HepG2 (cell line): ENCODE data around the gene SORL1-AS1.

Experiments
- ADNP ChIP-seq: sonication (generic); formaldehyde crosslinking; IDR thresholded peaks from 2 replicates; pipeline ENCODE4 v1.4.0; 2020; ENCODE audit warnings: missing genetic modification reagents
- ARID2 ChIP-seq: sonication (generic); formaldehyde crosslinking; IDR thresholded peaks from 2 replicates; pipeline ENCODE4 v1.8.1; 2022; ENCODE audit warnings: mild to moderate bottlenecking, missing genetic modification reagents, borderline replicate concordance
- GTF3A ChIP-seq: sonication (generic); formaldehyde crosslinking; conservative IDR thresholded peaks from 2 replicates; pipeline ENCODE4 v1.4.0; 2020; ENCODE audit warnings: mild to moderate bottlenecking, missing genetic modification reagents
- HNRNPUL1 ChIP-seq: fragments of 200-400 bp; formaldehyde crosslinking; IDR thresholded peaks from 2 replicates; pipeline ENCODE4 v1.6.1; 2017; ENCODE audit warnings: low read depth, mild to moderate bottlenecking, low read length, moderate library complexity
- MED13 ChIP-seq: sonication (generic); formaldehyde crosslinking; IDR thresholded peaks from 2 replicates; pipeline ENCODE4 v1.5.0; 2020; ENCODE audit warnings: missing genetic modification reagents
- NKX3-1 ChIP-seq: sonication (generic); formaldehyde crosslinking; IDR thresholded peaks from 2 replicates; pipeline ENCODE4 v1.5.0; 2020; ENCODE audit warnings: missing genetic modification reagents
- NR2F2 ChIP-seq: IDR thresholded peaks from 2 replicates; pipeline ENCODE4 v1.6.1; 2012; ENCODE audit warnings: low read depth, inconsistent platforms, borderline replicate concordance
- PTBP1 ChIP-seq: fragments of 200-400 bp; formaldehyde crosslinking; IDR thresholded peaks from 2 replicates; pipeline ENCODE4 v1.6.1; 2018; ENCODE audit warnings: low read length, low read depth; ENCODE audit not compliant: poor library complexity, severe bottlenecking
- RBM39 ChIP-seq: fragments of 200-400 bp; formaldehyde crosslinking; IDR thresholded peaks from one replicate; pipeline ENCODE4 v1.6.1; 2018; ENCODE audit warnings: antibody characterized with exemption, mild to moderate bottlenecking, low read depth, low read length; ENCODE audit not compliant: poor library complexity, severe bottlenecking
- SP1 ChIP-seq, 2 experiments: fragments of 450-650 bp in 1 of 2; sonication (generic) in 1 of 2; formaldehyde crosslinking in 1 of 2; IDR thresholded peaks; 2 replicates each; pipeline versions ENCODE4 v1.4.0 to v1.6.1; 2016 to 2020; ENCODE audit warnings: missing genetic modification reagents in 1 of 2
- TBP ChIP-seq: sonication (generic); formaldehyde crosslinking; IDR thresholded peaks from 2 replicates; pipeline ENCODE4 v1.5.0; 2020; ENCODE audit warnings: missing genetic modification reagents
- TEAD2 ChIP-seq: sonication (generic); formaldehyde crosslinking; IDR thresholded peaks from 2 replicates; pipeline ENCODE4 v1.9.0; 2021; ENCODE audit warnings: missing genetic modification reagents
- ZNF224 ChIP-seq: sonication (generic); formaldehyde crosslinking; IDR thresholded peaks from 2 replicates; pipeline ENCODE4 v1.5.0; 2020; ENCODE audit warnings: mild to moderate bottlenecking, missing genetic modification reagents
- ZNF615 ChIP-seq: sonication (generic); formaldehyde crosslinking; IDR thresholded peaks from 2 replicates; pipeline ENCODE4 v1.5.0; 2020; ENCODE audit warnings: mild to moderate bottlenecking, missing genetic modification reagents, borderline replicate concordance
- ZNF75D ChIP-seq: sonication (generic); formaldehyde crosslinking; IDR thresholded peaks from 2 replicates; pipeline ENCODE4 v1.8.1; 2023; ENCODE audit warnings: missing genetic modification reagents, mild to moderate bottlenecking, borderline replicate concordance
- ZZZ3 ChIP-seq: sonication (generic); formaldehyde crosslinking; IDR thresholded peaks from 2 replicates; pipeline ENCODE4 v1.4.0; 2020; ENCODE audit warnings: missing genetic modification reagents, mild to moderate bottlenecking, borderline replicate concordance
- TF ChIP-seq, protein P1 (sequence below): sonication (generic); formaldehyde crosslinking; IDR thresholded peaks from 2 replicates; pipeline ENCODE4 v1.9.0; 2021; ENCODE audit warnings: mild to moderate bottlenecking, missing genetic modification reagents
- TF ChIP-seq, protein P2 (sequence below), 2 experiments: sonication (generic) in 1 of 2; formaldehyde crosslinking in 1 of 2; IDR thresholded peaks; 2 replicates each; pipeline versions ENCODE4 v1.4.0 to v1.6.1; 2018 to 2020; ENCODE audit warnings: missing genetic modification reagents in 2 of 2, borderline replicate concordance in 1 of 2, low read depth in 1 of 2, mild to moderate bottlenecking in 1 of 2, missing biosample characterization in 1 of 2
- TF ChIP-seq, protein P3 (sequence below): sonication (generic); formaldehyde crosslinking; IDR thresholded peaks from 2 replicates; pipeline ENCODE4 v1.4.0; 2020; ENCODE audit warnings: mild to moderate bottlenecking, missing genetic modification reagents

SORL1-AS1 gene

DNA sequence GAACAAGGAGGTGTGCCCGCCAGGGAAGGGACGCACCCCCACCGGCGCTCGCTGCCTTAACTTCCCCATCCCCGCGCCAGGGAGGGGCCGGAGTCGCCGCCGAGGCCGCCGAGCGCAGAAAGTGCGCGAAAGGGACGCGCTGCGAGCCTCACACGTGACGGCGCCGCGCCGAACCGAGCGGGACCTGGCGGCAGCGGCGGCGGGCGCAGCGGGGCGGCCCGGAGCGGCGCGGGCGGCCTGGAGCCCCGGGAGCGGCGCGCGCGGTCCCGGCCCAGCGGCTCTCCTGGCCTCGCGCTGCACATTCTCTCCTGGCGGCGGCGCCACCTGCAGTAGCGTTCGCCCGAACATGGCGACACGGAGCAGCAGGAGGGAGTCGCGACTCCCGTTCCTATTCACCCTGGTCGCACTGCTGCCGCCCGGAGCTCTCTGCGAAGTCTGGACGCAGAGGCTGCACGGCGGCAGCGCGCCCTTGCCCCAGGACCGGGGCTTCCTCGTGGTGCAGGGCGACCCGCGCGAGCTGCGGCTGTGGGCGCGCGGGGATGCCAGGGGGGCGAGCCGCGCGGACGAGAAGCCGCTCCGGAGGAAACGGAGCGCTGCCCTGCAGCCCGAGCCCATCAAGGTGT, 670 bp downstream of the SORL1-AS1 start, which contains the start of gene SORL1 (continued):
- TF ChIP-seq HNRNPUL1 (no peak), NR2F2 (no peak), ZNF615 (CRISPR knock-in tag) (no peak), PTBP1 (no peak), ZZZ3 (CRISPR knock-in tag) (no peak), MED13 (CRISPR knock-in tag) (no peak), ZNF75D (CRISPR knock-in tag) (no peak), ZNF224 (CRISPR knock-in tag) (0 out of 2 replicates have a peak, but pooled peaks have one; percentile 39), RBM39 (peak; percentile 71), GTF3A (CRISPR knock-in tag) (0 out of 2 replicates have a peak, but pooled peaks have one; percentile 62), NKX3-1 (peak; percentile 59; the same call in 1 of the 2 replicates), SP1 (IDR thresholded peaks at IDR 0.05) (no peak), SP1 (CRISPR knock-in tag; IDR thresholded peaks at IDR 0.05) (no peak), TEAD2 (CRISPR knock-in tag) (no peak), TBP (CRISPR knock-in tag) (no peak), ARID2 (CRISPR knock-in tag) (no peak), ADNP (0 out of 2 replicates have a peak, but pooled peaks have one; percentile 54)
- TF ChIP-seq, protein P1, sequence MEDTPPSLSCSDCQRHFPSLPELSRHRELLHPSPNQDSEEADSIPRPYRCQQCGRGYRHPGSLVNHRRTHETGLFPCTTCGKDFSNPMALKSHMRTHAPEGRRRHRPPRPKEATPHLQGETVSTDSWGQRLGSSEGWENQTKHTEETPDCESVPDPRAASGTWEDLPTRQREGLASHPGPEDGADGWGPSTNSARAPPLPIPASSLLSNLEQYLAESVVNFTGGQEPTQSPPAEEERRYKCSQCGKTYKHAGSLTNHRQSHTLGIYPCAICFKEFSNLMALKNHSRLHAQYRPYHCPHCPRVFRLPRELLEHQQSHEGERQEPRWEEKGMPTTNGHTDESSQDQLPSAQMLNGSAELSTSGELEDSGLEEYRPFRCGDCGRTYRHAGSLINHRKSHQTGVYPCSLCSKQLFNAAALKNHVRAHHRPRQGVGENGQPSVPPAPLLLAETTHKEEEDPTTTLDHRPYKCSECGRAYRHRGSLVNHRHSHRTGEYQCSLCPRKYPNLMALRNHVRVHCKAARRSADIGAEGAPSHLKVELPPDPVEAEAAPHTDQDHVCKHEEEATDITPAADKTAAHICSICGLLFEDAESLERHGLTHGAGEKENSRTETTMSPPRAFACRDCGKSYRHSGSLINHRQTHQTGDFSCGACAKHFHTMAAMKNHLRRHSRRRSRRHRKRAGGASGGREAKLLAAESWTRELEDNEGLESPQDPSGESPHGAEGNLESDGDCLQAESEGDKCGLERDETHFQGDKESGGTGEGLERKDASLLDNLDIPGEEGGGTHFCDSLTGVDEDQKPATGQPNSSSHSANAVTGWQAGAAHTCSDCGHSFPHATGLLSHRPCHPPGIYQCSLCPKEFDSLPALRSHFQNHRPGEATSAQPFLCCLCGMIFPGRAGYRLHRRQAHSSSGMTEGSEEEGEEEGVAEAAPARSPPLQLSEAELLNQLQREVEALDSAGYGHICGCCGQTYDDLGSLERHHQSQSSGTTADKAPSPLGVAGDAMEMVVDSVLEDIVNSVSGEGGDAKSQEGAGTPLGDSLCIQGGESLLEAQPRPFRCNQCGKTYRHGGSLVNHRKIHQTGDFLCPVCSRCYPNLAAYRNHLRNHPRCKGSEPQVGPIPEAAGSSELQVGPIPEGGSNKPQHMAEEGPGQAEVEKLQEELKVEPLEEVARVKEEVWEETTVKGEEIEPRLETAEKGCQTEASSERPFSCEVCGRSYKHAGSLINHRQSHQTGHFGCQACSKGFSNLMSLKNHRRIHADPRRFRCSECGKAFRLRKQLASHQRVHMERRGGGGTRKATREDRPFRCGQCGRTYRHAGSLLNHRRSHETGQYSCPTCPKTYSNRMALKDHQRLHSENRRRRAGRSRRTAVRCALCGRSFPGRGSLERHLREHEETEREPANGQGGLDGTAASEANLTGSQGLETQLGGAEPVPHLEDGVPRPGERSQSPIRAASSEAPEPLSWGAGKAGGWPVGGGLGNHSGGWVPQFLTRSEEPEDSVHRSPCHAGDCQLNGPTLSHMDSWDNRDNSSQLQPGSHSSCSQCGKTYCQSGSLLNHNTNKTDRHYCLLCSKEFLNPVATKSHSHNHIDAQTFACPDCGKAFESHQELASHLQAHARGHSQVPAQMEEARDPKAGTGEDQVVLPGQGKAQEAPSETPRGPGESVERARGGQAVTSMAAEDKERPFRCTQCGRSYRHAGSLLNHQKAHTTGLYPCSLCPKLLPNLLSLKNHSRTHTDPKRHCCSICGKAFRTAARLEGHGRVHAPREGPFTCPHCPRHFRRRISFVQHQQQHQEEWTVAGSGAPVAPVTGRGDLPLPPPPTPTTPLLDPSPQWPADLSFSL (CRISPR knock-in tag) = no peak
- TF ChIP-seq, protein P2, sequence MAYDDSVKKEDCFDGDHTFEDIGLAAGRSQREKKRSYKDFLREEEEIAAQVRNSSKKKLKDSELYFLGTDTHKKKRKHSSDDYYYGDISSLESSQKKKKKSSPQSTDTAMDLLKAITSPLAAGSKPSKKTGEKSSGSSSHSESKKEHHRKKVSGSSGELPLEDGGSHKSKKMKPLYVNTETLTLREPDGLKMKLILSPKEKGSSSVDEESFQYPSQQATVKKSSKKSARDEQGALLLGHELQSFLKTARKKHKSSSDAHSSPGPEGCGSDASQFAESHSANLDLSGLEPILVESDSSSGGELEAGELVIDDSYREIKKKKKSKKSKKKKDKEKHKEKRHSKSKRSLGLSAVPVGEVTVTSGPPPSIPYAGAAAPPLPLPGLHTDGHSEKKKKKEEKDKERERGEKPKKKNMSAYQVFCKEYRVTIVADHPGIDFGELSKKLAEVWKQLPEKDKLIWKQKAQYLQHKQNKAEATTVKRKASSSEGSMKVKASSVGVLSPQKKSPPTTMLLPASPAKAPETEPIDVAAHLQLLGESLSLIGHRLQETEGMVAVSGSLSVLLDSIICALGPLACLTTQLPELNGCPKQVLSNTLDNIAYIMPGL (CRISPR knock-in tag; IDR thresholded peaks at IDR 0.05; ENCODE audit: borderline replicate concordance in 1 of 2, low read depth in 1 of 2) = peak; percentile 94 to 95
- TF ChIP-seq, protein P3, sequence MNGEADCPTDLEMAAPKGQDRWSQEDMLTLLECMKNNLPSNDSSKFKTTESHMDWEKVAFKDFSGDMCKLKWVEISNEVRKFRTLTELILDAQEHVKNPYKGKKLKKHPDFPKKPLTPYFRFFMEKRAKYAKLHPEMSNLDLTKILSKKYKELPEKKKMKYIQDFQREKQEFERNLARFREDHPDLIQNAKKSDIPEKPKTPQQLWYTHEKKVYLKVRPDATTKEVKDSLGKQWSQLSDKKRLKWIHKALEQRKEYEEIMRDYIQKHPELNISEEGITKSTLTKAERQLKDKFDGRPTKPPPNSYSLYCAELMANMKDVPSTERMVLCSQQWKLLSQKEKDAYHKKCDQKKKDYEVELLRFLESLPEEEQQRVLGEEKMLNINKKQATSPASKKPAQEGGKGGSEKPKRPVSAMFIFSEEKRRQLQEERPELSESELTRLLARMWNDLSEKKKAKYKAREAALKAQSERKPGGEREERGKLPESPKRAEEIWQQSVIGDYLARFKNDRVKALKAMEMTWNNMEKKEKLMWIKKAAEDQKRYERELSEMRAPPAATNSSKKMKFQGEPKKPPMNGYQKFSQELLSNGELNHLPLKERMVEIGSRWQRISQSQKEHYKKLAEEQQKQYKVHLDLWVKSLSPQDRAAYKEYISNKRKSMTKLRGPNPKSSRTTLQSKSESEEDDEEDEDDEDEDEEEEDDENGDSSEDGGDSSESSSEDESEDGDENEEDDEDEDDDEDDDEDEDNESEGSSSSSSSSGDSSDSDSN (CRISPR knock-in tag) = peak; percentile 89
